ENCODE results near the gene MRM3. TPM values are rescaled to one million over a fixed set of nuclear protein-coding genes. Genes with fewer than 3 reads are reported as not detected.
"Not testable (repeated sequence)": the region's sequence is repeated elsewhere in the genome, so short reads cannot be mapped to it uniquely, and the experiment has no call there.

The MRM3 gene
- total and polyA plus RNA-seq, 2 donors (not counting 3 experiments of a cell fraction or from before 2014, with no cell fraction given): 17.1 to 19.2 TPM

DNA sequence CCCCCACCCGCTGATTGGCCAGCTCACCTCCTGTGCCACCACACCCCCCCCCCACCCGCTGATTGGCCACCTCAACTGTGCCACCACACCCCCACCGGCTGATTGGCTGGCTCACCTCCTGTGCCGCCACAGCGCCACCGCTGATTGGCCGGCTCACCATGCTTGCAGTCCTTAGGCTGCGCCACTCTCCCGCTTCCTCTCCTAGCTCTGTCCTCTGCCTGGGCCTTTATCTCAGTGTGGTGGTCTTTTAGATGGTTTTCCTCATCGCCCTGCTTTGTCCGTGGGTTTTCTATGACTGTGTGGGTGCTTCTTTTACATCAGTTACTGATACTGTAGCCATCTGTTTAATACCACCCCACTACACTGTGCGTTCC lies 8.7 kb downstream of the MRM3 start:
- BruUV-seq (replicated peaks); H3K27ac ChIP-seq (ENCODE audit: insufficient read depth, low read depth, low read length); H3K9me1 ChIP-seq (replicated peaks; ENCODE audit: control insufficient read depth, extremely low read depth, insufficient read depth, low read length); DNase-seq (ENCODE audit: low read depth, low spot score); H3K27me3 ChIP-seq (ENCODE audit: control insufficient read depth in 2 of 2, insufficient read depth in 2 of 2, low read length in 2 of 2); H3K79me2 ChIP-seq (ENCODE audit: control insufficient read depth, insufficient read depth, low read length); FAIRE-seq; H3K9ac ChIP-seq (replicated peaks; ENCODE audit: extremely low read depth, insufficient read depth, low read length); H2AFZ ChIP-seq (ENCODE audit: low read depth, low read length); POLR2A ChIA-PET; H3K4me2 ChIP-seq (ENCODE audit: insufficient read depth, low read length); H4K20me1 ChIP-seq (replicated peaks; ENCODE audit: control insufficient read depth, extremely low read depth, insufficient read depth, low read length); H3K4me3 ChIP-seq (replicated peaks in 1 of 3; ENCODE audit: insufficient read depth in 1 of 3, low read depth in 1 of 3, low read length in 3 of 3); intact Hi-C loops (cut with micrococcal nuclease); H3K9me3 ChIP-seq (replicated peaks; ENCODE audit: control insufficient read depth, insufficient read depth, low read length): not testable (repeated sequence)
- Histone ChIP-seq H3K4me1 (ENCODE audit: control insufficient read depth, extremely low read depth, insufficient read depth, low read length) (peaks cover 10% of the 10 kb centered on the region), H3K36me3 (ENCODE audit: control insufficient read depth in 2 of 2, extremely low read depth in 1 of 2, insufficient read depth in 2 of 2, low read length in 2 of 2) (peaks cover 12 to 15% of the 10 kb centered on the region in 2 experiments)
- CTCF ChIA-PET: interaction anchor here (1.8 to 15.3 kb wide), 2 partner anchors 189 to 265 kb away, joined by 8 to 341 read pairs; partner anchors contain the start of gene NXN
- dilution Hi-C loops (cut with MboI; ENCODE audit: extremely low pct_ligation_motif_present, low sequenced_read_pairs): loop anchor here (25.0 kb wide), 1 partner anchor 196 kb away; the partner anchor contains the start of genes NXN and TIMM22

DNA sequence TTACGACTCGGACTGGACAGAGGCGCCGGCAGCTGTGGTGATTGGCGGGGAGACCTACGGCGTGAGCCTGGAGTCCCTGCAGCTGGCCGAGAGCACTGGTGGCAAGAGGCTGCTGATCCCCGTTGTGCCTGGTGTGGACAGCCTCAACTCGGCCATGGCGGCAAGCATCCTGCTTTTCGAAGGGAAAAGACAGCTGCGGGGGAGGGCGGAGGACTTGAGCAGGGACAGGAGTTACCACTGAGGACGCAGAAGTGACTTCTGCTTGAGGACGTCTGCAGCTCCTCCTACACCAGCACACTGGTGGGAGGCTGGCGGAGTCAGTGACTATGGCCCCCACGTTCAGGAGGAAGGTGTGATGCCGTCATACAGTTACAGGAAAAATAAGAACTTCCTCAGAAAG lies 9.7 kb downstream of the MRM3 start:
- CTCF ChIA-PET: interaction anchor here (1.2 to 15.3 kb wide), 3 partner anchors 88 to 264 kb away, joined by 3 to 341 read pairs (median 8); partner anchors contain the start of gene NXN
- TF ChIP-seq GATA2 (IDR thresholded peaks at IDR 0.05; ENCODE audit: insufficient read depth, insufficient read length, low read depth, low read length) (no peak), JUN (IDR thresholded peaks at IDR 0.05; ENCODE audit: borderline replicate concordance, insufficient read depth, insufficient read length, low read depth) (no peak), FOS (IDR thresholded peaks at IDR 0.05; ENCODE audit: borderline replicate concordance, insufficient read depth, low read length) (no peak), MYC (IDR thresholded peaks at IDR 0.05; ENCODE audit: low read depth, low read length) (no peak), POLR2A (IDR thresholded peaks at IDR 0.05; ENCODE audit: low read depth, low read length) (no peak), POLR2AphosphoS5 (IDR thresholded peaks at IDR 0.05; ENCODE audit: insufficient read depth, low read depth, low read length) (no peak), EZH2 (IDR thresholded peaks at IDR 0.05; ENCODE audit: borderline replicate concordance, low read depth, low read length, severe bottlenecking) (no peak)
- TF ChIP-seq, protein P1, sequence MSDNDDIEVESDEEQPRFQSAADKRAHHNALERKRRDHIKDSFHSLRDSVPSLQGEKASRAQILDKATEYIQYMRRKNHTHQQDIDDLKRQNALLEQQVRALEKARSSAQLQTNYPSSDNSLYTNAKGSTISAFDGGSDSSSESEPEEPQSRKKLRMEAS (IDR thresholded peaks at IDR 0.05; ENCODE audit: insufficient read depth, insufficient read length): no peak
- TF ChIP-seq, protein P2, sequence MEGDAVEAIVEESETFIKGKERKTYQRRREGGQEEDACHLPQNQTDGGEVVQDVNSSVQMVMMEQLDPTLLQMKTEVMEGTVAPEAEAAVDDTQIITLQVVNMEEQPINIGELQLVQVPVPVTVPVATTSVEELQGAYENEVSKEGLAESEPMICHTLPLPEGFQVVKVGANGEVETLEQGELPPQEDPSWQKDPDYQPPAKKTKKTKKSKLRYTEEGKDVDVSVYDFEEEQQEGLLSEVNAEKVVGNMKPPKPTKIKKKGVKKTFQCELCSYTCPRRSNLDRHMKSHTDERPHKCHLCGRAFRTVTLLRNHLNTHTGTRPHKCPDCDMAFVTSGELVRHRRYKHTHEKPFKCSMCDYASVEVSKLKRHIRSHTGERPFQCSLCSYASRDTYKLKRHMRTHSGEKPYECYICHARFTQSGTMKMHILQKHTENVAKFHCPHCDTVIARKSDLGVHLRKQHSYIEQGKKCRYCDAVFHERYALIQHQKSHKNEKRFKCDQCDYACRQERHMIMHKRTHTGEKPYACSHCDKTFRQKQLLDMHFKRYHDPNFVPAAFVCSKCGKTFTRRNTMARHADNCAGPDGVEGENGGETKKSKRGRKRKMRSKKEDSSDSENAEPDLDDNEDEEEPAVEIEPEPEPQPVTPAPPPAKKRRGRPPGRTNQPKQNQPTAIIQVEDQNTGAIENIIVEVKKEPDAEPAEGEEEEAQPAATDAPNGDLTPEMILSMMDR (IDR thresholded peaks at IDR 0.05; ENCODE audit: extremely low read depth in 1 of 2, insufficient read depth in 1 of 2, low read depth in 1 of 2, low read length in 2 of 2): no peak
- no peaks in the 10 kb centered on the region for H3K79me2 ChIP-seq (ENCODE audit: control insufficient read depth, insufficient read depth, low read length)
- no peaks in the 10 kb centered on the region for H3K27me3 ChIP-seq (ENCODE audit: control insufficient read depth in 2 of 2, insufficient read depth in 2 of 2, low read length in 2 of 2)
- H3K4me3 ChIP-seq (replicated peaks in 1 of 3; ENCODE audit: insufficient read depth in 1 of 3, low read depth in 1 of 3, low read length in 3 of 3): no peak overlapping the region
- H3K4me2 ChIP-seq (ENCODE audit: insufficient read depth, low read length): no peak overlapping the region
- H3K27ac ChIP-seq (ENCODE audit: insufficient read depth, low read depth, low read length): no peak overlapping the region
- intact Hi-C loops (cut with micrococcal nuclease) (no loop called here), dilution Hi-C loops (cut with MboI; ENCODE audit: extremely low pct_ligation_motif_present, low sequenced_read_pairs) (loop anchor here (25.0 kb wide), 1 partner anchor 195 kb away; the partner anchor contains the start of genes NXN and TIMM22)
- no peaks in the 10 kb centered on the region for H4K20me1 ChIP-seq (replicated peaks; ENCODE audit: control insufficient read depth, extremely low read depth, insufficient read depth, low read length)
- POLR2A ChIA-PET: no interaction called here
- FAIRE-seq (no peak), DNase-seq (ENCODE audit: low read depth, low spot score) (no peak)
- no peak overlapping the region for H3K9ac ChIP-seq (replicated peaks; ENCODE audit: extremely low read depth, insufficient read depth, low read length)
- no TSS peak for BruUV-seq (replicated peaks)
- H3K9me1 ChIP-seq (replicated peaks; ENCODE audit: control insufficient read depth, extremely low read depth, insufficient read depth, low read length): no peaks in the 10 kb centered on the region
- H2AFZ ChIP-seq (ENCODE audit: low read depth, low read length): no peak overlapping the region
- H3K9me3 ChIP-seq (replicated peaks; ENCODE audit: control insufficient read depth, insufficient read depth, low read length): no peaks in the 10 kb centered on the region
- H3K36me3 ChIP-seq (ENCODE audit: control insufficient read depth in 2 of 2, extremely low read depth in 1 of 2, insufficient read depth in 2 of 2, low read length in 2 of 2): peaks cover 12 to 15% of the 10 kb centered on the region in 2 experiments
- peaks cover 10% of the 10 kb centered on the region for H3K4me1 ChIP-seq (ENCODE audit: control insufficient read depth, extremely low read depth, insufficient read depth, low read length)
